Head of caudate nucleus (tissue), 42 donors: Measurements from ENCODE around the gene NDUFV3.
"Not testable (repeated sequence)": the region's sequence is repeated elsewhere in the genome, so short reads cannot be mapped to it uniquely, and the experiment has no call there.

ENCODE experiments used
- DNase-seq, 42 donors: peaks; one replicate each; pipeline versions ENCODE4 v3.0.0 to v3.0.0-alpha.2; 2020 to 2021; ENCODE audit warnings: mixed read lengths in 7 of 42
- intact Hi-C: fragments of 100-400 bp; cut with DNase I; formaldehyde crosslinking; loops from one replicate; pipeline ENCODE4 v1.15.0; 2022

NDUFV3 gene

GRCh38 chr21:42925114-42925926, 32.2 kb downstream of the NDUFV3 start, which contains the start of gene ERVH48-1:
TSS of gene ERVH48-1 (minus strand) at chr21:42925630. CDS start at chr21:42919006, 6,624 bp downstream.
- no peak for DNase-seq

GRCh38 chr21:42927474-42928200, 34.5 kb downstream of the NDUFV3 start:
- DNase-seq = peak in 15 of 42 donors; percentile 8 to 71 (median 33)
- intact Hi-C loops = loop anchor here (5.0 kb wide), 1 partner anchor 45 kb away; the partner anchor contains the start of gene PKNOX1

More at GRCh38 chr21:42925114-42925926, 32.2 kb downstream of the NDUFV3 start, which contains the start of gene ERVH48-1:
- intact Hi-C loops = loop anchor here (5.0 kb wide), 1 partner anchor 47 kb away; the partner anchor contains the start of gene PKNOX1

GRCh38 chr21:42929969-42930368, 36.9 kb downstream of the NDUFV3 start:
- intact Hi-C loops = loop anchor here (5.0 kb wide), 1 partner anchor 42 kb away; the partner anchor contains the start of gene PKNOX1
- DNase-seq = no peak

GRCh38 chr21:42931560-42932235, 38.6 kb downstream of the NDUFV3 start:
- no peak for DNase-seq

GRCh38 chr21:42932378-42933136, 39.4 kb downstream of the NDUFV3 start:
- DNase-seq, intact Hi-C loops: not testable (repeated sequence)

More at GRCh38 chr21:42931560-42932235, 38.6 kb downstream of the NDUFV3 start:
- intact Hi-C loops = no loop called here

GRCh38 chr21:42933137-42933970, 40.2 kb downstream of the NDUFV3 start:
- intact Hi-C loops, DNase-seq: not testable (repeated sequence)

- intact Hi-C loops, DNase-seq: not testable (repeated sequence)
These were observed 40.9 kb downstream of the NDUFV3 start for GRCh38 chr21:42933973-42934372.

- intact Hi-C loops, DNase-seq: not testable (repeated sequence)
These were observed 43.3 kb downstream of the NDUFV3 start for GRCh38 chr21:42936360-42936759.

GRCh38 chr21:42937034-42937940, 44.2 kb downstream of the NDUFV3 start:
- DNase-seq, intact Hi-C loops: not testable (repeated sequence)

- DNase-seq = no peak
- intact Hi-C loops = no loop called here
These were observed 45.0 kb downstream of the NDUFV3 start for GRCh38 chr21:42937960-42938605.

- intact Hi-C loops = not testable (repeated sequence)
These were observed 45.5 kb downstream of the NDUFV3 start for GRCh38 chr21:42938606-42938995.

GRCh38 chr21:42939582-42940413, 46.7 kb downstream of the NDUFV3 start:
- peak in 39 of 42 donors; percentile 22 to 90 (median 71) for DNase-seq
- intact Hi-C loops = no loop called here

More at GRCh38 chr21:42938606-42938995, 45.5 kb downstream of the NDUFV3 start:
- not testable (repeated sequence) for DNase-seq

- intact Hi-C loops = no loop called here
- no peak for DNase-seq
These were observed 48.6 kb downstream of the NDUFV3 start for GRCh38 chr21:42941696-42942085.

GRCh38 chr21:42942244-42942643, 49.1 kb downstream of the NDUFV3 start:
- intact Hi-C loops = no loop called here
- DNase-seq = no peak
